OCI-LY7 (cell line): ENCODE data around the gene FMNL3. TPM values are rescaled to one million over a fixed set of nuclear protein-coding genes. Genes with fewer than 3 reads are reported as not detected.
"Not testable (repeated sequence)": the region's sequence is repeated elsewhere in the genome, so short reads cannot be mapped to it uniquely, and the experiment has no call there.

Experiments used
- BruUV-seq: library from RNA; stranded (reverse); fragments of 400-500 nt; replicated peaks from 2 replicates; lab custom pipeline; 2021; lab: Mats Ljungman, UMichigan
- CTCF ChIA-PET: fragments of 300-600 bp; sonication (Branson Sonifier 250); formaldehyde crosslinking; loops from one replicate; lab custom pipeline; 2022; ENCODE audit warnings: antibody characterized with exemption; ENCODE audit not compliant: unreplicated experiment; lab: Charles Lee
- POLR2A ChIA-PET: fragments of 300-600 bp; sonication (Branson Sonifier 250); formaldehyde crosslinking; loops from one replicate; lab custom pipeline; 2022; ENCODE audit warnings: antibody characterized with exemption; lab: Charles Lee
- DNase-seq: peaks from one replicate; pipeline ENCODE4 v3.0.0-alpha.2; 2015; ENCODE audit warnings: low spot score
- H2AFZ ChIP-seq: fragments of 200-600 bp; sonication (generic), shearing (Covaris generic); 2 replicates; pipeline ENCODE4 v1.6.1; 2014; ENCODE audit warnings: mild to moderate bottlenecking, antibody characterized with exemption, low read length, moderate library complexity
- H3K27ac ChIP-seq: fragments of 200-600 bp; sonication (generic); 2 replicates; pipeline ENCODE4 v1.5.1; 2014; ENCODE audit warnings: mixed run types, low read depth, mild to moderate bottlenecking, moderate library complexity, low read length, inconsistent platforms; ENCODE audit not compliant: poor library complexity, severe bottlenecking
- H3K36me3 ChIP-seq: fragments of 200-600 bp; sonication (generic); 2 replicates; pipeline ENCODE4 v1.6.1; 2014; ENCODE audit warnings: mild to moderate bottlenecking, antibody characterized with exemption, low read length, moderate library complexity, mixed read lengths; ENCODE audit not compliant: insufficient read depth
- H3K4me1 ChIP-seq: fragments of 200-600 bp; sonication (generic); 2 replicates; pipeline ENCODE4 v1.5.1; 2014; ENCODE audit warnings: mild to moderate bottlenecking, low read length; ENCODE audit not compliant: insufficient read depth, poor library complexity, severe bottlenecking
- H3K4me2 ChIP-seq: fragments of 200-600 bp; sonication (generic); 2 replicates; pipeline ENCODE4 v1.6.1; 2014; ENCODE audit warnings: mild to moderate bottlenecking, low read length
- H3K4me3 ChIP-seq: fragments of 200-600 bp; sonication (generic); 2 replicates; pipeline ENCODE4 v1.5.1; 2014; ENCODE audit warnings: mild to moderate bottlenecking, low read depth, low read length; ENCODE audit not compliant: poor library complexity, severe bottlenecking
- H3K79me2 ChIP-seq: fragments of 200-600 bp; sonication (generic); 2 replicates; pipeline ENCODE4 v1.6.1; 2016; ENCODE audit warnings: low read depth, mild to moderate bottlenecking, low read length, moderate library complexity, mixed read lengths; ENCODE audit not compliant: insufficient read depth
- H3K9me2 ChIP-seq: fragments of 200-600 bp; sonication (generic); 2 replicates; pipeline ENCODE4 v1.6.1; 2016; ENCODE audit warnings: mild to moderate bottlenecking, low read length, mixed read lengths; ENCODE audit not compliant: insufficient read depth
- H3K9me3 ChIP-seq: fragments of 200-600 bp; sonication (generic); 2 replicates; pipeline ENCODE4 v1.6.1; 2014; ENCODE audit warnings: mild to moderate bottlenecking, mixed run types, low read length, mixed read lengths
- H4K20me1 ChIP-seq: fragments of 200-600 bp; sonication (generic); 2 replicates; pipeline ENCODE4 v1.6.1; 2014; ENCODE audit warnings: mild to moderate bottlenecking, antibody characterized with exemption, low read length, moderate library complexity, mixed read lengths; ENCODE audit not compliant: insufficient read depth
- EZH2phosphoT487 ChIP-seq: fragments of 200-600 bp; sonication (generic); IDR thresholded peaks from 2 replicates; pipeline ENCODE4 v1.6.1; 2018; ENCODE audit warnings: low read depth, borderline replicate concordance, mild to moderate bottlenecking, mixed run types, antibody characterized with exemption, low read length, moderate library complexity, mixed read lengths
- intact Hi-C: fragments of 100-400 bp; cut with micrococcal nuclease; formaldehyde crosslinking; loops from one replicate; pipeline ENCODE4 v1.10.0; 2022; ENCODE audit not compliant: unreplicated experiment
- total RNA-seq, 2 experiments: library from RNA; depleted of rRNA in 1 of 2; stranded (reverse); fragments of >200 nt in 1 of 2; shearing (Covaris generic) in 1 of 2; gene quantifications; 2 replicates each; pipeline ENCODE4 v1.2.3, GENCODE V29; 2014 to 2022
- TF ChIP-seq, protein P1 (sequence below): fragments of 200-600 bp; sonication (generic); conservative IDR thresholded peaks from 2 replicates; pipeline ENCODE4 v1.5.1; 2014; ENCODE audit warnings: mild to moderate bottlenecking, antibody characterized with exemption, low read length, moderate library complexity, mixed read lengths

Gene FMNL3
- total RNA-seq, 2 experiments from 2014 or later, result 13.8 to 28.7 TPM

DNA sequence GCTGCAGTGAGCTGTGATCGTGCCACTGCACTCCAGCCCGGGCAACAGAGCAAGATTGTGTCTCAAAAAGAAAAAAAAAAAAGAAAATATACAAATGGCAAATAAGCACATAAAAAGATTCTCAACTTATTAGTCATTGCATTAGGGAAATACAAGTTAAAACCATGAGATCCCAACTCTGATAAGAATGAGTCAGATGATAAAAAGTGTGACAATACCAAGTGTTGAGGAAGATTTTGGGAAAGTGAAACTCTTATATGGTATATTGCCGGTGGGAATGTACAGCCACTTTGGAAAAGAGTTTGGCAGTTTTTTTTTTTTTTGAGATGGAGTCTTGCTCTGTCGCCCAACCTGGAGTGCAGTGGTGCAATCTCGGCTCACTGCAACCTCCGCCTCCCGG, 91.5 kb downstream of the FMNL3 start:
- H3K4me1 ChIP-seq, result peaks cover 7% of the 10 kb centered on the region
- no peaks in the 10 kb centered on the region for H4K20me1 ChIP-seq
- CTCF ChIA-PET, result no interaction called here
- no peak for TF ChIP-seq EZH2phosphoT487
- no peaks in the 10 kb centered on the region for H3K9me2 ChIP-seq
- DNase-seq, result no peak
- H3K4me3 ChIP-seq, result no peak overlapping the region
- POLR2A ChIA-PET, result interaction anchor here (0.5 to 0.7 kb wide), 3 partner anchors 9 to 28 kb away, joined by 3 to 5 read pairs (median 4); no protein-coding TSS in a partner anchor
- no TSS peak for BruUV-seq
- intact Hi-C loops, result no loop called here
- H3K4me2 ChIP-seq, result no peak overlapping the region
- no peaks in the 10 kb centered on the region for H3K36me3 ChIP-seq
- no peak overlapping the region for H3K27ac ChIP-seq
- no peaks in the 10 kb centered on the region for H3K9me3 ChIP-seq
- H3K79me2 ChIP-seq, result no peaks in the 10 kb centered on the region
- no peak overlapping the region for H2AFZ ChIP-seq

DNA sequence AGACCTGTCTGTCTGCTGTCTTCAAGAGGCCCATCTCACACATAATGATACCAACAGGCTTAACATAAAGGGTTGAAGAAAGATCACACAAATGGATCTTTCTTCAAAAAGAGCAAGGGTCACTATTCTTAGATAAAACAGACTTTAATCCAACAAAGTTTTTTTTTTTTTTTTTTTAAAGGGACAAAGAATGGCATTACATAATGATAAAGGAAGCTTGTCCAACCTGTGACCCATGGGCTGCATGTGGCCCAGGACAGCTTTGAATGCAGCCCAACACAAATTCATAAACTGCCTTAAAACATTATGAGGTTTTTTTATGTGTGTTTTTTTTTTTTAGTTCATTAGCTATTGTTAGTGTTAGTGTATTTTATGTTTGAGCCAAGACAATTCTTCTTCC, 95.0 kb downstream of the FMNL3 start:
- ChIA-PET POLR2A (interaction anchor here (0.6 to 0.9 kb wide), 4 partner anchors 9 to 660 kb away, joined by 3 to 4 read pairs (median 3); no protein-coding TSS in a partner anchor), CTCF (no interaction called here)
- Histone ChIP-seq H3K9me2 (no peaks in the 10 kb centered on the region), H4K20me1 (no peaks in the 10 kb centered on the region), H3K27ac (no peak overlapping the region), H2AFZ (no peak overlapping the region), H3K4me3 (no peak overlapping the region), H3K4me1 (peaks cover 6% of the 10 kb centered on the region), H3K36me3 (no peaks in the 10 kb centered on the region), H3K9me3 (no peaks in the 10 kb centered on the region), H3K4me2 (no peak overlapping the region), H3K79me2 (no peaks in the 10 kb centered on the region)
- TF ChIP-seq EZH2phosphoT487, result no peak
- TF ChIP-seq, protein P1, sequence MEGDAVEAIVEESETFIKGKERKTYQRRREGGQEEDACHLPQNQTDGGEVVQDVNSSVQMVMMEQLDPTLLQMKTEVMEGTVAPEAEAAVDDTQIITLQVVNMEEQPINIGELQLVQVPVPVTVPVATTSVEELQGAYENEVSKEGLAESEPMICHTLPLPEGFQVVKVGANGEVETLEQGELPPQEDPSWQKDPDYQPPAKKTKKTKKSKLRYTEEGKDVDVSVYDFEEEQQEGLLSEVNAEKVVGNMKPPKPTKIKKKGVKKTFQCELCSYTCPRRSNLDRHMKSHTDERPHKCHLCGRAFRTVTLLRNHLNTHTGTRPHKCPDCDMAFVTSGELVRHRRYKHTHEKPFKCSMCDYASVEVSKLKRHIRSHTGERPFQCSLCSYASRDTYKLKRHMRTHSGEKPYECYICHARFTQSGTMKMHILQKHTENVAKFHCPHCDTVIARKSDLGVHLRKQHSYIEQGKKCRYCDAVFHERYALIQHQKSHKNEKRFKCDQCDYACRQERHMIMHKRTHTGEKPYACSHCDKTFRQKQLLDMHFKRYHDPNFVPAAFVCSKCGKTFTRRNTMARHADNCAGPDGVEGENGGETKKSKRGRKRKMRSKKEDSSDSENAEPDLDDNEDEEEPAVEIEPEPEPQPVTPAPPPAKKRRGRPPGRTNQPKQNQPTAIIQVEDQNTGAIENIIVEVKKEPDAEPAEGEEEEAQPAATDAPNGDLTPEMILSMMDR, result no peak
- no TSS peak for BruUV-seq
- intact Hi-C loops, result no loop called here
- no peak for DNase-seq

DNA sequence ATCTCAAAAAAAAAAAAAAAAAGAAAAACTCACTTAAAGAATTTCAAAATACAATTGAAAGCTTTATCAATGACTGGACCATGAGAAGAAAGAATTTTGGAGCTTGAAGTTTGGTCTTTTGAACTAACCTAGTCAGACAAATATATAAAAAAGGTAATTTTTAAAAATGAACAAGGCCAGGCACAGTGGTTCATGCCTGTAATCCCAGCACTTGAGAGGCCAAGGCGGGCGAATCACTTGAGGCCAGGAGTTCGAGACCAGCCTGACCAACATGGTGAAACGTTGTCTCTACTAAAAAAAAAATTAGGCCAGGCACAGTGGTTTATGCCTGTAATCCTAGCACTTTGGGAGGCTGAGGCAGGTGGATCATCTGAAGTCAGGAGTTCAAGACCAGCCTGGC, 96.4 kb downstream of the FMNL3 start:
- H3K4me3 ChIP-seq, intact Hi-C loops, CTCF ChIA-PET, DNase-seq, H3K36me3 ChIP-seq, H3K79me2 ChIP-seq, H4K20me1 ChIP-seq, H3K9me3 ChIP-seq, H3K9me2 ChIP-seq, H3K27ac ChIP-seq, H3K4me2 ChIP-seq, H3K4me1 ChIP-seq, BruUV-seq, H2AFZ ChIP-seq: not testable (repeated sequence)
- POLR2A ChIA-PET, result interaction anchor here (0.6 to 0.7 kb wide), 2 partner anchors 27 to 151 kb away, joined by 3 to 4 read pairs; no protein-coding TSS in a partner anchor

DNA sequence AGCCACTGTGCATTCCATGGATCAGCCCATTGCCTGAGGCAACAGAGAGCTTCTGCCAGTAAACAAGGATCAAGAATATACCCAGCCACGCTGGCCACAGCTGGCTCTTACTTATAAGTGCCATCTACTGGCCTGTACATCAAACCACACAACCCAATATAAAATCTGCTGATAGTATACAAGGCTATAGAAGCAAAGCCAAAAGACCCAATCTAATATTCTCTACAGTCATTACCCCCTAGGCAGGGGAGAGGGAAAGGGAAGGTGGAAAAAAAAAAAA, 97.4 kb downstream of the FMNL3 start:
- Histone ChIP-seq H4K20me1 (no peaks in the 10 kb centered on the region), H3K79me2 (no peaks in the 10 kb centered on the region), H3K27ac (no peak overlapping the region), H3K9me3 (no peaks in the 10 kb centered on the region), H3K4me3 (no peak overlapping the region), H3K4me1 (peaks cover 7% of the 10 kb centered on the region), H2AFZ (no peak overlapping the region), H3K9me2 (no peaks in the 10 kb centered on the region), H3K4me2 (no peak overlapping the region), H3K36me3 (no peaks in the 10 kb centered on the region)
- TF ChIP-seq EZH2phosphoT487, result no peak
- TF ChIP-seq, protein P1, result peak; percentile 62
- intact Hi-C loops, result no loop called here
- peak; percentile 18 for DNase-seq
- CTCF ChIA-PET, result no interaction called here
- POLR2A ChIA-PET, result interaction anchor here (1.2 kb wide), 1 partner anchor 10 kb away, joined by 3 read pairs; no protein-coding TSS in a partner anchor
- BruUV-seq, result no TSS peak
